Duodenal mucosa (tissue), 2 donors: ENCODE results near the gene DMXL2.
"Not testable (repeated sequence)": the region's sequence is repeated elsewhere in the genome, so short reads cannot be mapped to it uniquely, and the experiment has no call there.

Experiments
- H3K27ac ChIP-seq: one replicate; pipeline ENCODE4 v1.7.0; 2013; ENCODE audit warnings: low read depth, low read length
- H3K27me3 ChIP-seq, 2 donors: one replicate each; pipeline ENCODE4 v1.7.0; 2013; ENCODE audit warnings: low read length in 2 of 2, control low read depth in 1 of 2; ENCODE audit not compliant: insufficient read depth in 2 of 2, control insufficient read depth in 1 of 2
- H3K36me3 ChIP-seq, 2 donors: one replicate each; pipeline ENCODE4 v1.7.0; 2013; ENCODE audit warnings: low read length in 2 of 2, control low read depth in 1 of 2; ENCODE audit not compliant: insufficient read depth in 2 of 2, control insufficient read depth in 1 of 2
- H3K4me1 ChIP-seq, 2 donors: one replicate each; pipeline ENCODE4 v1.7.0; 2013; ENCODE audit warnings: low read length in 2 of 2, control low read depth in 1 of 2; ENCODE audit not compliant: insufficient read depth in 2 of 2, control insufficient read depth in 1 of 2
- H3K4me3 ChIP-seq, 2 donors: one replicate each; pipeline ENCODE4 v1.7.0; 2013; ENCODE audit warnings: low read length in 2 of 2, low read depth in 1 of 2
- H3K9ac ChIP-seq, 2 donors: one replicate each; pipeline ENCODE4 v1.7.0; 2013; ENCODE audit warnings: low read length in 2 of 2, low read depth in 1 of 2
- H3K9me3 ChIP-seq, 2 donors: one replicate each; pipeline ENCODE4 v1.7.0; 2013; ENCODE audit warnings: low read length in 2 of 2, control low read depth in 1 of 2; ENCODE audit not compliant: control insufficient read depth in 1 of 2

Gene DMXL2

DNA sequence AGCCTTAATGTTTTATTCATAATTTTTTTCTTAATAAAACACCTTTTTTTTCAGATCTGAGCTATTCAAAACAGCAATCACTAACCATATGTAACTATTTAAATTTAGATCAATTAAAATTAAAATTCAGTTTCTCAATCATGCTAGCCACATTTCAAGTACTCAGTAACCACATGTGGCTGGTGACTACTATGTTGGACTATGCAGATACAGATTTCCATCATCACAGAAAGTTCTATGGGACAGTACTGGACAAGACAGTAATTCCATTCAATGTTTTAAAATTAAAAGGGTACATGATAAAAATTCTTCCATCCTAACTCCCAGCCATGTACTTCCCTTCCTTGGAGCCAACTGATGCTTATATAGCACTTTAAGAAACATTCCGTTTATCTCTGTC is 161.8 kb downstream of the DMXL2 start:
- H3K4me3 ChIP-seq: no peak overlapping the region
- no peaks in the 10 kb centered on the region for H3K27me3 ChIP-seq
- no peak overlapping the region for H3K9ac ChIP-seq
- no peak overlapping the region for H3K27ac ChIP-seq
- no peaks in the 10 kb centered on the region for H3K9me3 ChIP-seq
- H3K4me1 ChIP-seq: no peaks in the 10 kb centered on the region
- peaks cover 9 to 31% of the 10 kb centered on the region in 2 donors for H3K36me3 ChIP-seq

DNA sequence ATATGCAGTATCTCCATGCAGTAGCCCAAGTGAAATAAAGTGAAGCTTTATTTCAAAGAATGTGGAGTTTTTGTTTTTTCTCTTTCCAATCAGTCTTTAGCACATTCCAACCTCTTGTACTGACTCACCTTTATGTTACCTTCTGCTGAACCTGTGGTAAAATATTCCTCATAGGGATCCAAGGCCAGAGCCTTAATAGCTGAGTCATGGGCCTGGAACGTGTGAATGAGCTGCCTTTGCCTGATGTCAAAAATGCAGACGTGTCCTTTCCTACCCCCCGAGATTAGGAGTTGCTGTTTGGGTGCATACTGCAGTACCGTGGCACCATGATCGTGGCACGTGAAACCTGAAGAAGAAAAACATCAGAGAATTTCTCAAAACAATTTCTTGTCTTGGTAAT is 172.6 kb downstream of the DMXL2 start:
- Histone ChIP-seq H3K9ac (no peak overlapping the region), H3K9me3 (no peaks in the 10 kb centered on the region), H3K27me3 (no peaks in the 10 kb centered on the region), H3K4me3 (no peak overlapping the region), H3K27ac (no peak overlapping the region), H3K4me1 (no peaks in the 10 kb centered on the region), H3K36me3 (peaks cover 22 to 42% of the 10 kb centered on the region in 2 donors)

DNA sequence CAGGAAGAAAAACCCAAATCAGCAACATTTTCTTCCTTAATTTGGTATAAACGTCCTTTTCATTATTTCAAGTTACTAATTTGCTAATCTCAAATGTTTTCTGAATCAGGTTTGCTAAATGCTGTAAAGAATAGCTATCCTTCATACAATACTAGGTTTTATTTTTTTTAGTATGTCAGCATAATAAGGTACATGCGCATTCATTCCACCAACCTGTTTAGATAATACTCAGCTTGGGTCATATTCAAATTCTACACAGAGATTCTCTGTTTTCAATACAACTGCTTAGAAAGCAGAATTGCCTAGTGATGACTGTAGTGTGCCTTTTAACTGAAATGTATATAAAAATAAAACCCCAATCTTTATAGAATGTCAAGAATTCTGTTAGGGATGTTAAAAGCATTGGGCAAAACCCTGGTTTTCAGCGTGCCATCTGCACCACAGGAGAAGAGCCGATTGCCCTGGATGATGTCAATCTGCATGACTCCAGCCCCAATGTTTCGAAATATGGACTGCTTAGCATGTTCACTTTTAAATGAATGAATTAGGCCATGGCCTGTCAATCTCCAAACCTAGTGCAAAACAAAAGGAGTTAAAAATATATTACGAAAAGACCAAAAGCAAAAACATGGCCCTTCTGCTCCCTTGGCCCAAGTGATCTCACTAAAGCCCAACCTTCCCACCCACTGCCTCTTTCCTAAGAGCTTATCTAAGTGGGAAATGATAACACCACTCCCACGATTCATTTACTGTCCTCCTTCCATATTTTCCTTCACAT is 173.8 kb downstream of the DMXL2 start:
- Histone ChIP-seq H3K27ac (no peak overlapping the region), H3K4me1 (no peaks in the 10 kb centered on the region), H3K9ac (no peak overlapping the region), H3K9me3 (no peaks in the 10 kb centered on the region), H3K4me3 (no peak overlapping the region), H3K27me3 (no peaks in the 10 kb centered on the region), H3K36me3 (peaks cover 20 to 35% of the 10 kb centered on the region in 2 donors)

DNA sequence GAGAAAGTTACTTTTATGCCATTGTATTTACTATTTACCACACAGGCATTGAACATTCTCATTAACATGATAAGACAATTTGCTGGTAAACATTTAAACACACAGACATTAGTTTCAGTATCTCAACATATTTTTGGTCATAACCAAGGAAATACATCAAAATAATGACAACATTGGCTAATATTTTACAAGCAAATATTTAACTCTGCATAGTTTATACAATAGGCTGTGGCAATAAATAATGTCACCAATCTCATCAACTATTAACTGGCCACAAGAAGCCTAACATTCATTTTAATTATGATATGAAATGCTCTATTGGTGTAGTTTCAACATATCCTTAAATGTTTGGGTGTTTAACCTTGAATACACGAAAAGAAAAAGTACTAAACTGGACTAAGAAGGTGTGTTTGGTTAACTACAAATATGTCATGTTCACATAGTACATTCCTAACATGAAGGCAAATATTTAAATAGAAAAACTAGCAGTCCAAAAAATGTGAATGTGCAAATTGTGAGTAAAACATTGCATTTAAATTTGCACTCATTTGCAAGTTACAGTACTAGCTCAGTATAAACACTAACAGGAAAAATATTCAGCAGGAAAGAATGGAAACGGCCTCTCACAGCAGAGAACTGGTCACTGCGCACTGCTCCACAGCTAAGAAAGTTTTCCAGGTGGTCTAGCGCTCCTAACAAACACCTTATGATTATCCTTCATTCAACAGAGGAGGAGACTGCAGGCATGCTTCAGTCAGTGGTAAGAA is 174.5 kb downstream of the DMXL2 start:
- no peaks in the 10 kb centered on the region for H3K9me3 ChIP-seq
- H3K36me3 ChIP-seq: peaks cover 17 to 30% of the 10 kb centered on the region in 2 donors
- no peaks in the 10 kb centered on the region for H3K4me1 ChIP-seq

DNA sequence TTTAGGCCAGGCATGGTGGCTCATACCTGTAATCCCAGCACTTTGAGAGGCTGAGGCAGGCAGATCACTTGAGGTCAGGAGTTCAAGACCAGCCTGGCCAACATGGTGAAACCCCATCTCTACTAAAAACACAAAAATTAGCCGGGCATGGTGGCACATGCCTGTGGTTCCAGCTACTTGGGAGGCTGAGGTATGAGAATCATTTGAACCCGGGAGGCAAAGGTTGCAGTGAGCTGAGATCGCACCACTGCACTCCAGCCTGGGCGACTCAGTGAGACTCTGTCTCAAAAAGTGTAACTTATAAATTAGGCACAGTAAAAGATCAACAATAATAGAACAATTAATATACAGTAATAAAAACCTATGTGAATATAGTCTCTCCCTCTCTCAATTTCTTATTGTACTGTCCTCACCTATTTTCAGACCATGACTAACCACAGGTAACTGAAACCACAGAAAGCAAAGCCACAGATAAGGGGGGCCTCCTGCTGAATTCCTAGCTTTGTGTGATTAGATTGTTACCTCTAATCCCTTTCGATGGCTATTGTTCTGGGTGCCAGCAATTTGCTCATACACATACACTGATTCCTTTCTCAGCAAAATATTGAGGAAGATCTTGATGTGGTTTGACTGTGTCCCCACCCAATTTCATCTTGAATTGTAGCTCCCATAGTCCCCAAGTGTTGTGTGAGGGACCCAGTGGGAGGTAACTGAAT is 176.4 kb downstream of the DMXL2 start:
- not testable (repeated sequence) for H3K9me3 ChIP-seq, H3K9ac ChIP-seq, H3K4me3 ChIP-seq, H3K27ac ChIP-seq, H3K4me1 ChIP-seq, H3K27me3 ChIP-seq
- peaks cover 14 to 30% of the 10 kb centered on the region in 2 donors for H3K36me3 ChIP-seq

More for the DNA sequence above, 174.5 kb downstream of the DMXL2 start:
- Histone ChIP-seq H3K27ac (no peak overlapping the region), H3K4me3 (no peak overlapping the region), H3K27me3 (no peaks in the 10 kb centered on the region), H3K9ac (no peak overlapping the region)

DNA sequence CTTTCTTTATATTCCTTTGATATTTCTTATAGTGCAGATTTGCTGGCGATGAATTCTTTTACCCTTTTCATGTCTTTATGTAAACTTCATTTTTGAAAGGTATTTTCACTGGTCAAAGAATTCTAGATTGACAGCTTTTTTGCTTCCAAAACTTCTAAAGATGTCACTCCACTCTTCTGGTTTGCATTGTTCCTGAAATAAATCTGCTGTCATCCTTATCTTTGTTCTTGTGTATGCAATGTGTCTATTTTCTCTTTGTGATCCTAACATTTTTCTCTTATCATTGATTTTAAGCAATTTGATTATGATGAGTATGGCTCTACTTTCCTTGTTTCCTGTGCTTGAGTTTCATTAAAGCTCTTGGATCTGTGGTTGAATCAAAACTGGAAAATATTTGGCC is 177.8 kb downstream of the DMXL2 start:
- no peak overlapping the region for H3K4me3 ChIP-seq
- peaks cover 11 to 23% of the 10 kb centered on the region in 2 donors for H3K36me3 ChIP-seq
- no peaks in the 10 kb centered on the region for H3K27me3 ChIP-seq
- no peak overlapping the region for H3K9ac ChIP-seq
- no peaks in the 10 kb centered on the region for H3K9me3 ChIP-seq
- no peak overlapping the region for H3K27ac ChIP-seq
- no peaks in the 10 kb centered on the region for H3K4me1 ChIP-seq

DNA sequence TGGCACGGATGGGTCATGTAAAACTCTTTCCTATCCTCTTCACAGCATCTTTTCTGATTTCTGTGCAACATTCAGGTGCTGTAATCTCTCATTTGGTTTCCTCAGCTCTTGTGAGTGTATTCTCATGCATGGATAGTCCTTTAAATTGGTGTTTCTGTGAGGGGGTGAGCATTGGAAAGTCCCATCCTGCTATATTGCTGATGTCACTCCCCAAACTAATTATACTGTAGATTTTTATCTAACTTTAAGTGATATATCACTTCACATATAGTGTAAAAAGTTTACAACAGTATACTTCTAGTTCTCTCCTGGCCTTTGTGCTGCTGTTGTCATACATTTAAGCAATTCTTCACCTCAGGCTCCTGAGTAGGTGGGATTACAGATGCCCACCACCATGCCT is 178.5 kb downstream of the DMXL2 start:
- Histone ChIP-seq H3K9ac (no peak overlapping the region), H3K27ac (no peak overlapping the region), H3K36me3 (peaks cover 4 to 16% of the 10 kb centered on the region in 2 donors), H3K4me3 (no peak overlapping the region), H3K9me3 (no peaks in the 10 kb centered on the region), H3K27me3 (no peaks in the 10 kb centered on the region), H3K4me1 (no peaks in the 10 kb centered on the region)

DNA sequence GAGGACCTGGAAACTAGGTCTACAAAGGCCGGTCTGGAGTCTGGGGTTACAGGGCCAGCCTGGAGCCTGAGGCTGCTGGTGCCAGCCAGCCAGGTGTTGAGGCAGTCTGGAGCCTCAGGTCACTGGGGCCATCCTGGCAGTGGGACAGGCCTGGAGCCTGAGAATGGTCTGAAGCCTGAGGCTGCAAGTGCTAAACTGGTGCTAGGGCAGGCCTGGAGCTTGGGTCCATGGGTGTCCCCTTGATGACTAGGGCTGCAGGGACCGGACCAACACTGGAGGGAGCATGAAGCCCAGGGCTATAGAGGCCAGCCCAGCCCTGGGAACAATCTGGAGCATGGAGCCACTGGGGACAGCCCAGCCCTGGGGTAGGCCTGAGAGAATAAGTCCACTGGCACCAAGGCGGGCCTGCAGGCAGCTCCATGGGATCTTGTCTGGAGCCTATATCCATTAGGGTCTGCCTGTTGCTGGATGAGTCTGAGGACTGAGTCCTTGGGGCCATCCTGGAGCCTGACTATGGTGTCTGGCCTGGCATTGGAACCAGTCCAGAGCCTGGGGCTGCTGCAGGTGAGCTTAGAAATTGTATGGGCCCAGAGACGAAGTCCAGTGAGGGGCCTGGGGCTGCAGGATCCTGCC is 179.2 kb downstream of the DMXL2 start:
- no peaks in the 10 kb centered on the region for H3K4me1 ChIP-seq
- no peaks in the 10 kb centered on the region for H3K9me3 ChIP-seq
- H3K36me3 ChIP-seq: peaks cover 2 to 9% of the 10 kb centered on the region in 2 donors

DNA sequence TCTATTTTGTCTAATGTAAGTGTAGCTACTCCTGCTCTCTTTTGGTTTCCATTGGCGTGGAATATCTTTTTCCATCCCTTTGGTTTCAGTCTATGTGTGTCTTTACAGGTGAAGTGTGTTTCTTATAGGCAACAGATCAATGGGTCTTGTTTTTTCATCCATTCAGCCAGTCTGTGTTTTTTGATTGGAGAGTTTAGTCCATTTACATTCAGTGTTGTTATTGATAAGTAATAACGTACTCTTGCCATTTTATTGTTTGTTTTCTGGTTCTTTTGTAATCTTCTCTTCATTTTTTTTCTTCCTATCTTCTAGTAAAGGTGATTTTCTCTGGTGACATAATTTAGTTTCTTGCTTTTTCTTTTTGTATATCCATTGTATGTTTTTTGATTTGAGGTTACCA is 184.0 kb downstream of the DMXL2 start:
- Histone ChIP-seq H3K27ac (no peak overlapping the region), H3K36me3 (no peaks in the 10 kb centered on the region), H3K27me3 (no peaks in the 10 kb centered on the region), H3K9me3 (no peaks in the 10 kb centered on the region), H3K4me1 (no peaks in the 10 kb centered on the region), H3K9ac (no peak overlapping the region), H3K4me3 (no peak overlapping the region)

More for the DNA sequence above, 179.2 kb downstream of the DMXL2 start:
- Histone ChIP-seq H3K4me3 (no peak overlapping the region), H3K27me3 (no peaks in the 10 kb centered on the region), H3K9ac (no peak overlapping the region), H3K27ac (no peak overlapping the region)
